CD4-positive, alpha-beta T cell treated with Interleukin-17A for 4 hours (primary cell): Measurements from ENCODE around the gene CCDC192.

ENCODE experiments used
- DNase-seq: peaks from one replicate; pipeline ENCODE4 v3.0.0-alpha.2; 2020; ENCODE audit warnings: mixed read lengths

Gene CCDC192

DNA sequence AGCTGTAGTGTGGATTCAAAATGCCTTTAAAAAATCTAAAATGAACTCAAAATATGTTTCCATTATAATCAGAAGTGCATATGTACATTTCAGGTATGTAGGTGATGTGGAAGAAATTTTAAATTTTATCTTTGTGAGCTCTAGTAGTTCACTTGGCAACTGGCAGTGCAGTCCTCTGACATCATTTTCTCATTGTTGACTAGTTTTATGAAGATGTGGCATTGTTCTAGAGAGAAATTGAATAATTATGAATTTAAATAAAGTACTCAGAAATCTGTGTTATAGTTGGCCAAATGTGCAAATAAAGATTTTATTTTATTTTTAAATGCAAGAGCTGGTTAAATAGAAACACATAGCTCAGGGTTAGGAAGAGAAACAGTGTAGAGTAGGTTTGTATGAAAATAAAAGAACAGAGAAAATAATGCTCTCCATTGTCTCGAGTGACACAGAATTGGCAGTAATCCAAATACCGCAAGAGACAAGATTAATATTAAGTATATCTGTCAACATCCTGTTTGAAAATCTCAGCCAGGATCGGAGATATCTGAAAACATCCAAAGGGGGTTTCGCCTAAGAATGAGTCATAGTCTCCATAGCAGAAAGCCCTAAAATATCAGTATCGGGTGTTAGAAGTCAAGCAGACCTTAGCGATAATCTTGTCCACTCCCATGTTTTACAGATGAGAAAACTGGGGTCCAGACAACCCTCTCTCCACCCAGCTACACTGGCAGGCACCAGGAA lies 189.4 kb downstream of the CCDC192 start:
- no peak for DNase-seq

DNA sequence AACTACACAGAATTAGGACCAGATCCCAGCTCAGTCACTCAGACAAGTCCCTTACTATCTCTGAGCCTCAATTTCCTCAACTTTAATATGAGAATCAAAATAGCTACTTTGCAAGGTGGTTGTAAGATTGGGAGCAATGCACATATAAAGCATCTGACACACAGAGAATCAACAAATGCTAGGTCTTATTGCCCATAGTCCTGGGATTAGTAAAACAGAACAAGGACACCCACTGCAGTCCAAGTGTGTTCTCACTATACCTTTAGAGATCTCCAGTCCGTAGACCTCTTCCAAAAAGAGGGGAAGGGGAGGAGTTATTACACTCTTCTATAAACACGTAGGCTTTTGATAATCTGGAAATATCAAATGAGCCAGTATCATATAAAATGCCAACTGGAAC lies 190.0 kb downstream of the CCDC192 start:
- DNase-seq = no peak

DNA sequence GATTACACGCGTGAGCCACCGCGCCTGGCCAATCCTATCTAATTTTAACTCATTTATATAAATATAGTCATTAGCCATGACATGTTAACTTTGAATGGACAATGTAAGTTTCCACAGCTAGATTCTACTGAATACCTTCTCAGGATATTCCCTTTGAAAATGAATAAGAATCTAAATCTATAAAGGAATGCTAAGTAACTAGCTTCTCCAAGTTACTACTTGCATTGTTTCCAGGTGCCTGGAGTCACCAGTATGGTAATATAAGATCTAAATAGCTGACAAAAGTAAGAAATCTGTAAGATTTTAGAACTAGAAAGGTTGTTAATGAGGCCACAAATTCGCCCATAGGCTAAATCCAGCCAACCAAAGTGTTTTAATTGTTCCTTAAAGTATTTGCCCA lies 191.3 kb downstream of the CCDC192 start:
- DNase-seq = no peak

DNA sequence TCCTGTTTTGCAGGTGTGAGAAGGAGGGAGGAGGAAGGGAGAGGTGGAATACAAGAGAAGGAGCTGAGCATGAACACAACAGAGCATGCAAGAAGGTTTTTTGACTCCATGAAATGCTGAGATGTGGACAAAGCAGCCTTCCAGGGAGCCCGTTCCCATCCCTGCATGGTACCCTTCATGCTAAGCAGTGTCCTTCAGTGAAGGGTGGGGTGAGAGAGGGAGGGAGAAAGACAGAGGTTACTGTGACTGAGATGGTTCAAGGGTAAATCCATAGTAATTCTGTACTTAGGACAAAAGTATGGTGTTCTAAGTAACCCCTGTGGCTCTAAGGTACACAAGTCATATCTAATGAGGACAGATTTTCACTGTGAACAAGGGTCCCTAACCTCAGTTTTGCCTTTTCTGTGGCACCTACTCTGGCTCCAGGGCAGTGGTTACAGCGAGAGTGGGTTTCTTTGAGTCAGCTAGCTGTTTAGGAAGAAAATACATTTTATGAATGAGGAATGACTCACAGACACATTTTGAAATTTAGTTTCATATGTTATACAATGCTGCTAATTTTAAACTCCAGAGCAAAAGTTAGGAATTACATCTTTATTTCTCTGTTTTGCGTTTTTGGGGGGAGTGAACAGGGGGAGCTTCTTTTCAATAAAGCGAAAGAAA lies 195.5 kb downstream of the CCDC192 start:
- no peak for DNase-seq

DNA sequence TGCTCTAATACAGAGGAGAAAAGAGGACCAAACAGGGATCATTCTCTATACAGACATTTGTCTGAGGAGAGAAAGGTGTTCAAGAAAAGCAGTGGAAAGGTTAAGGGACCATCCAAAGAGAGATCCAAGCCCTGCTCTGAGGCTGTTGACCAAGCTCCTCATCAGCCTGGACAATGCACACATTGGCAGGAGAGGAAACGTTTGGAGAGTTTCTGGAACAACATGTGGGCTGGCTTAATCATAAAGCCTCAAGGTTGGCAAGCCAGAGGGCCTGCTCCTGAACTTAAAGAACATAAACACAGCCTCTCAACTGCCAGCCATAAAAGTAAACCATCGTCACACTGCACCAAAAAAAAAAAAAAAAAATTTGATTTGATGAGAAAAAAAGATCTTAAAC lies 196.0 kb downstream of the CCDC192 start:
- no peak for DNase-seq

DNA sequence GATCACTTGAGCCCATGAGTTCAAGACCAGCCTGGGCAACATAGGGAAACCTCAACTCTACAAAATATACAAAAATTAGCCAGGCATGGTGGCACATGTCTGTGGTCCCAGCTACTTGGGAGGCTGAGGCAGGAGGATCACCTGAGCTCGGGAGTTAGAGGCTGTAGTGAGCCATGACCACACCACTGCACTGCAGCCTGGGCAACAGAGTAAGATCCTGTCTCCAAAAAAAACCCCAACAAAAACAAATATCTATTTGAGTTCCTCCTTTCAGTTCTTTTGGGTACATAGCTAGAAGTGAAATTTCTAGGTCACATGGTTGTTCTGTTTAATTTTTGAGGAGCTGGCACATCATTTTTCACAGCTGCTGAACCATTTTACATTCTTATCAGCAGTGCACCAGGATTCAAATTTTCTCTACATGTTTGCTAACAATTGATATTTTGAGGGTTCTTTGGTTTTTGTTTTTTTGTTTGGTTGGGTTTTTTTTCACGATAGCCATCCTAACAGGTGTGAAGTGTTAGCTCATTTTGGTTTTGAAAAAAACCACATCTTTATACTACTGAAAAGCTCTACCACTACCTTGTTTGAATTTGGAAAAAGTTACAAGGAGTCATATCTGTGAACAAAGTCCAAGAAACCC lies 203.5 kb downstream of the CCDC192 start:
- DNase-seq = no peak

DNA sequence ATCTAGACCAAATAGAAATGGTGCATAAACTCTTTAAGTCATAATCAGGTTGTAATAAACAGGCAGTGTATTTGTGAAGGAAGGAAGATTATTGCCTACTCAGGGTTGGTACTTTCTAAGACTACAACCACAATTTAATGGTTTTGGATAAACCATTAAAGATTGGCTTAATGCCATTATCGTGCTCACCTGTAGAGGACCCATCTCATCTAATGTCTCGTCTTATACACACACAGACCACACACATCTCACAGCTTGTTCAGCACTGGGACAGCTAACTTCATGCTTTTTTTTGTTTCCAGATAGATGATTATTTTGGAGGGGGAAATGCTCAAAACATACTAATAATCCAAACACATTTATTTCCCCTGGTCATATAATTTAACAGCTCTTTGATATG lies 204.7 kb downstream of the CCDC192 start:
- DNase-seq = no peak

DNA sequence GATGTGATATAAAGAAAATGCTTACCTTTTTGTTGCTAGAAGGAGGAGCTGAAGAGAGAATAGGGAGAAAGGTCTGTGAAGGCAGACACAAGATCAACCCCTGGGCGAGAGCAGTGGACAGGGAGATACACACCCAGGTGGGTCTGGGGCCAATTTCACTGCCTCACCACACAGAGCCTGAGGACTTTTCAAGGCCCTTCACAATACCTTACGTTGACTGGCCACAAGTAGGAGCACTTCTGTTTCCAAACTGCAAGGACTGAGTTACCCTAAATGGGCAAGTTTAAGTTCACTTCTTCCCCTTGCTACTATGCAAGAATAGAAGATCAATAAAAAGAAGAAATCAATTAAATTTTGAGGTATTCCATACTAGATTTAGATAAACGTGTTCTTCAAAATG lies 205.9 kb downstream of the CCDC192 start:
- DNase-seq = no peak

DNA sequence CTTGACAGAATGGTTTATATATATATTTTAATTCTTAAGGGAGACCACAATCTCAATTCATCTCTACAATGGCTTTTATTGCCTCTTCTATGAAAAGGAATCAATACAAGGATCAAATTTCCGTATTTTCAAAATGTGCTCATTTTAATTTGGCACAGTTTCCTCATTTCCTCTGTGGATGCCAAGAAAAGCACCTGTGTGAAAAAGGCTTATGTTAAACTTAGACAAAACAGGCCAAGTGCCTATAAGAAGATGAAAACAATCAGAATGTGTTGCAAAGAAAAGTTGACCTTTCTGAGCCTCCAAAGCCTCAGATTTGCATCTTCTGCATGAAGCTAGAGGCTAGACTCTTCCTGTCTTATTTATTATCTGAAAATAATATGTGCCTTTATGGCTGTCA lies 206.6 kb downstream of the CCDC192 start:
- no peak for DNase-seq

DNA sequence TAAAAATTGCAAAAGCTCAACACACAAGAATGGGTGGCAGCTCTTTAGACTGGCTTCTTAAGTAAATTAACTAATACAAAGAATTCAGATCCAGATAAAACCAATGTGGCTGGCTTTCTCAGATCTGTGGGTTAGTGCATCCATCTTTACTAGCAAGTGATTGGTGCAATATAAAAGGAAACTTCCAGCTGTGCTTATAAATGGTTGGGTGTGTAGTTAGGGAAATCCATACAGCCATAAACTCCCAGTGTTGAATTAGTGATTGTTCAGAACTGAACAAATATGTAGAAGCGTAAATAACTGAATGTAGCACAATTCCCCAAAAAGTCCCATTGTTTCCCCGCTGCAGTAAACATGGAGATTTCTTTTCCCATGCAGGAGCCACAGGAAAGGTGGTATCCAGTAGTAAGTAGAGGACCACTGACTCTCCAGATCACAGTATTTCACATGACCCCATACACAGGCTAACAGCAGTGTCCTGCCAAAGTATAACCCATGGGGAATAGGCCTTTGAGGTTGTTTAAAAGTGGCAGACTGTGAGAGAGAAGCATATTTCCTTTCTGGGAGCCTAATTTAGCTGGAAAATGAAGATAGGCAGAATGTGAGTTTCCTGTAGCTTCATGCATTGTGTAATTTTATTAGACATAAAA lies 207.2 kb downstream of the CCDC192 start:
- DNase-seq = no peak

DNA sequence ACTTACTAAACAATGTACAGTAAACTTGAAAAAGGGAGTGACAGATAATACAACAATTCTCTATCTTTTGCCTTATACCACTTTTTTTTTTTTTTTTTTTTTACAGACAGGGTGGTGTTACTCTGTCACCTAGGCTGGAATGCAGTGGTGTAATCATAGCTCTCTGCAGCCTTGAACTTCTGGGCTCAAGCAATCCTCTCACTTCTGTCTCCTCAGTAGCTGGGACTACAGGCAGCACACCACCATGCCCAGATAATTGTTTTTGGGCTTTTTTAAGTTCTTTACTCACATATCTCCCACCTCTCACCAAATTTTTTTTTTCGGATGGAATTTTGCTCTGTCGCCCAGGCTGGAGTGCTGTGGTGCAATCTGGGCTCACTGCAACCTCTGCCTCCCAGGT lies 208.4 kb downstream of the CCDC192 start:
- no peak for DNase-seq

DNA sequence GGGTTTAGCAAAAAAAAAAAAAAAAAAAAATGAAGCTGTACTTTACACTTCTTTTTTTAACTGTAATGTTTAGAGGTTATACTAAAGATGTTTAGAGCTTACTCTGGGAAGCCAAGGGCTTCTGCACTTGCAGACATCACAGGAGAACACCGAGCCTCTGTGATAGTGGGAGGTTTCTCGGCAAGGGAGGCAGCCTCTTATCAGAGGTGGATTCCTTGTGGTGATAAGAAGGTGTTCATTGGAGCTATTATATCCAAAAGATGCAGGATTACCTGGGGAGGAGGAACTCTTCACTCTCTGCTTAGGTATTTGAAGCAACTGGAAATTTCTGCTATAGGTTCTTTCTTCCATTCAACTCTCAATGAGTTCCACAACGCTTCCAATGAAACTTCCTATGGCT lies 209.2 kb downstream of the CCDC192 start:
- DNase-seq = no peak

DNA sequence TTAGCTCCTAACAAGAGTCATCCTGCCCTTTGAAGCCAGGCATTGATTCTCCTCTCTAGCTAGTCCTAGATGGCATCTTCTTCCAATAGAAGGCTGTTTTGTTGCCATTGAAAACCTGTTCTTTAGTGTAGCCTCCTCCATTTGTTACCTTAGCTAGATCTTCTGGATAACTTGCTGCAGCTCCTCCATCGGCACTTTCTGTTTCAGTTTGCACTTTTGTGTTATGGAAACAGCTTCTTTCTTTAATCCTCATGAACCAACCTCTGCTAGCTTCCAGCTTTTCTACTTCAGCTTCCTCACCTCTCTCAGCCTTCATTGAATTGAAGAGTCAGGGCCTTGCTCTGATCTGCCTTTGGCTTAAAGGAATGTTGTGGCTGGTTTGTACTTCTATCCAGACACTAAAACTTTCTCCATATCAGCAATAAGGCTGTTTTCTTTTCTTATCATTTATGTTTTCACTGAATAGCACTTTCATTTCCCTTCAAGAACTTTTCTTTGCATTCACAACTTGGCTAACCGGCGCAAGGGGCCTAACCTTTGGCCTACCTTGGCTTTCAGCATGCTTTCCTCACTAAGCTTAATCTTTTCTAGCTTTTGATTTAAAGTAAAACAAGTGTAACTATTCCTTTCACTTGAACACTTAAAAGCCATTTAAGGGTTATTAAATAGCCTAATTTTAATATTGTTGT lies 213.8 kb downstream of the CCDC192 start:
- DNase-seq = no peak

DNA sequence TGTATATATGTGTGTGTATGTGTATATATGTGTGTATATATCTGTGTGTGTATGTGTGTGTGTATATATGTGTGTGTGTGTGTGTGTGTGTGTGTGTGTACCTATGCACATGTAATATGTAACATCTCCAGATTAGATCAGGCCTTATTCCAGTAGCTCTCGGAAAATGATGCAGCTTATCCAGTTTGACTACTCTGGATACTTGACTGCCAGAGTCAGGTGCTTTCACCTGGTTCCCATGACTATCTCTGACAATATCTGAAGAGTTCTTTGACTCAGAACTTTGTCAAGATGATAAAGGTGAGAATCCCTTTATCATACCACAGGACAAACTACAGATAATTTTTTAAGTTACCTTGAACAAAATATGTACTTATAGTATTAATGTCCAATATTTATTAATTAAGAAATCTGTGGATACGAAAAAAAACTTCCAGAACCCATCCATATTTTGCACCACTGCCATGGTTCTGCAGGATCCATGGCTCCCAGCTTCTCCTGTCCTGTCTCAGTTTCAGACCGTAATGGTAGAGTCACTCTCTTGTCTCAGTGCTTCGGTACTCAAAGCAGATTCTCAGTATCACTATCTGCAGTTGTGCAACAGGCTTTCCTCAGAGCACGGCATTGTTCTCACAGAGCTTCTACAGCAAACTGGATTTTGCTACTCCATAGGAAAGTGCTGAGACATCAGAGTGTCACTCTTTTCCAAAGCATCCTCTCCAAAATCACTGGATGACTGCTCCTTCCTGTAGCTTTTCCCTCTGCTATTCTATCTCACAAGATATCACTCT lies 216.0 kb downstream of the CCDC192 start:
- no peak for DNase-seq

DNA sequence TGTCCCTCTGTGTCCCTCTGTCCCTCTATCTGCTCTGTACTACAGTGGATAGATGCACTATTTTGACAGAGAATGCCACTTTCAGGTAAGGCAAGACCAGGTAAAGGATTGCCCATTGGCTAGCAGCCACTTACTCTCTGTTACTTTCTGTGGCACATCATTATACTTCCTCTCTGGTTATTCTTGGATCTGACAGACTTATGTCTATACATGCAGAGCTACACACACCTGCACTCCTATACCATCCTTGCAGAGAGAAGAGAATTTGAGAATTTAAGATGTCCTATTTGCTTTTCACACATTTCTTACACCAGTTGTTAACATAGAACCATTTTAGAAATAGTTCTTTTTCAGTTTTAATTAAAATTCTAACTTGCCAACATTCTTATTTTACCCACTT lies 216.6 kb downstream of the CCDC192 start:
- no peak for DNase-seq

DNA sequence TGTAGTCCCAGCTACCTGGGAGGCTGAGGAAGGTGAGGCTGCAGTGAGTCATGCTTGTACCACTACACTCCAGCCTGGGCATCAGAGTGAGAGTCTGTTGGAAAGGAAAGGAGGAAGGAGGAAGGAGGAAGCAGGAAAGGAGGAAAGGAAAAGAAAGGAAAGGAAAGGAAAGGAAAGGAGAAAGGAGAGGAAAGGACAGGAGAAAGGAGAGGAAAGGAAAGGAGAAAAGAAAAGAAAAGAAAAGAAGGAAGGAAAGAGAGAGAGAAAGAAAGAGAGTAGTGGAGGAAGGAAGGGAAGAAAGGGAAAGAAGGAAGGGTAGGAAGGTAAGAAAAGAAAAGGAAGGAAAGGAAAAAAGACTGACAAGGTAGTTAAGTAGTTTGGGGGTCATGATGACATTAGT lies 217.7 kb downstream of the CCDC192 start:
- no peak for DNase-seq

DNA sequence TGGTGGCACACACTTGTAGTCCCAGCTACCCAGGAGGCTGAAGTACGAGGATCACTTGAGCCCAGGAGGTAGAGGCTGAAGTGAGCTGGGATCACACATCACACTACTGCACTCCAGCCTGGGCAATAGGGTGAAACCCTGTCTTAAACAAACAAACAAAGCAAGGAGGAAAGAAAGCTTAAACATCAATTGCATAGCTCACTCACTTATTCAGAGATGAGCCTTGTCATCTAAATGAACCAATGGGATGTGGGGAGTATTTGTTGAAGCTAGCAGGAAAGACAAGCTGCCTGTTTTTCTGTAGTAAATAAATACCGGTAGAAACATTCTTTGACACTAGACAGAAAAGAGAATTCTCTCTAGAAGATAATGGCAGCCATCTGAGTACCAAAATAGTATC lies 219.4 kb downstream of the CCDC192 start:
- no peak for DNase-seq

DNA sequence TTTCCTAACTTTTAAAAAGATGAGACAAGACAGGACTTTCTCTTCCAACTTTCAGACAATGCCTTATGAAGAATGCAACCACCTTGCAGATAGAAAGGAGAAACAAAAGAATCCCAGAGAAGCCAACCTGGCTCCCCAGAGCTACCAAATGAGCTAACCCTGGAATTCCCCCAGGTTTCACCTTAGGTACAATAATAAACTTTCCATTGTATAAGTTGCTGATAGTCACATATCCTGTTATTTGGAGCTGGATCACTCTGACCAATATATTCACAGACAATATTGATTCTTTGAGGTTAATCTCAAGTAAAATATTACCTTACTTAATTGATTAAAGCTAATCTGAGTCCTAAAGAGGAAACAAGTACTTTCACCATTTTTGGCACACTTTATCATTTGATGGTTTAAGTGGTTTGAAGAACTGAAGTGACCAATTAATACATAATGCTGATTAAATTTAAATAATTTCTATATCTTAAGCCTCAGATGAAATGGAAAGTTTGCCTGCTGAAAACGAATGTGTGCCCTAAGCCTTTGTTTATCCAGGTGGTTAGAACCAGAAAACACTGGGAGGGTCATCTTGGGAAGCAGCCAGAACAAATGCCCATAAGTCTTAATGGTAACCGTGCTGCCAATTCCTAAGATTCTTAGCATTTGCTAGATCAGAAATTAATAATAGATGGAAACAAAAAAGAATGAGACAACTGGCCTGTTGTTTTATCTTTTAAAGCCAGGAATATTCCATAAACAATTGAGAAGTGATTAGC lies 220.8 kb downstream of the CCDC192 start:
- no peak for DNase-seq

DNA sequence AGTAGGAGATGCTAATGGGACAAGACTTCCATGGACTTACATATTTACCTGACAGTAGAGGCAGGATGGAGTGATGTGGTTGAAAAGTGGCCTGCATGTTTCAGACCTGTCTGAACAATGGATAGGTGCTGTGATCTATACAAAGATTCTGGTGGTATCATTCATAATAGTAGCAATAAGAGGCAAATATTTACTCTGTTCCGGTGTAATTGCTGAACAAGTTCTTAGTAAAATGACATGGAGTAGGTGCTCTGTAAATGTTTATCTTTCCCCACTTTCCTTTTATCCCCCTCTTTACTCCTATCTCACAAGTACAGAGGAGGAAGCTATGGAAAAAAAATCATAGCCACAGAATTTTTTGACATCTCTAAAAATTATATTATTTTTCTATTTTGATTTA lies 221.4 kb downstream of the CCDC192 start:
- DNase-seq = no peak

DNA sequence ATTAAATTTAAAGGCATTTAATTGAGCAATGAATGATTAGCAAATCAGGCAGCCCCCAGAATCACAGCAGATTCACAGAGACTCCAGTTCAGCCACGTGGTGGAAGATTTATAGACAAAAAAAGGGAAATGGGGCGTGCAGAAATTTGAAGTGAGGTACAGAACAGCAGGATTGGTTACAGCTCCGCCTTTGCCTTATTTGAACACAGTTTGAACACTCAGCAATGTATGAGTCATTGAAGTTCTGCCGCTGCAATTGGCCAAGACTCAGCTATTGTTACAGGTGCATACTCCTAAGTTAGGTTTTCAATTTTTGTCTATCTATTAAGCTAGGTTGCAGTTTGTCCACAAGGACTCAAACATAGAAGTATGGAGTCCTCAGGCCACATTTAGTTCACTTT lies 222.7 kb downstream of the CCDC192 start:
- DNase-seq = no peak

DNA sequence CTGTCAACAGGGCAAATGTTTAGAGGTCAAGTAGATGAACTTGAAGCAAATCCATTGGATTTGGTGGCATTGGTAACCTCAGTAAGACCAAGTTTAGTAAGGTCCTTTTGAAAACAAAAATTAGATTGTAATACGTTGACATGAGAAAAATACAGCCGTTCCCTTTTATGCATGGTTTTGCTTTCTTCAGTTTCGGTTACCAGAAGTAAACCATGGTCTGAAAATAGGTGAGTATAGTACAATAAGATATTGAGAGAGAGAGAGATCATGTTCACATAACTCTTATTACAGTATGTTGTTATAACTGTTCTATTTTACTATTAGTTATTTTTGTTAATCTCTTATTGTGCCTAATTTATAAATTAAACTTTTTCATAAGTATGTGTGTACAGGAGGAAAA lies 223.8 kb downstream of the CCDC192 start:
- DNase-seq = no peak

DNA sequence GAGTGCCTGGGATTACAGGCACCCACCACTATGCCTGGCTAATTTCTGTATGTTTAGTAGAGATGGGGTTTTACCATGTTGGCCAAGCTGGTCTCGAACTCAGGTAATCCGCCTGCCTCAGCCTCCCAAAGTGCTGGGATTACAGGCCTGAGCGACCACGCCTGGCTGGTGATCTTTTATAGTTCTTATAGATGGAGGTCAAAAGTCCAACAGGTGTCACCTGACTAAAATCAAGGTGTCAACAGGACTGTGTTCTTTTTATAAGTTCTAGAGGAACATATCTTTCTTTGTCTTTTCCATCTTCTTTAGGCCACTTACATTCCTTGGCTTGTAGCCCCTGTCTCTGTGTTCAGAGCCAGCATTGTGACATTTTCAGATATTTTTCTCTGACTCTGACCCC lies 224.9 kb downstream of the CCDC192 start:
- no peak for DNase-seq
